A673 (cell line): ENCODE results near the gene CSTF1.

Source experiments
- EZH2 ChIP-seq: fragments of 200-600 bp; sonication (generic); IDR thresholded peaks from 2 replicates; pipeline ENCODE4 v1.6.1; 2017; ENCODE audit warnings: borderline replicate concordance, low read depth, mild to moderate bottlenecking, mixed read lengths, antibody characterized with exemption, low read length; ENCODE audit not compliant: poor library complexity, severe bottlenecking
- TF ChIP-seq, protein P1 (sequence below): fragments of 300-800, 200-600 bp; sonication (generic); conservative IDR thresholded peaks from 2 replicates; pipeline ENCODE4 v1.5.1; 2017; ENCODE audit warnings: low read depth, mild to moderate bottlenecking, antibody characterized with exemption, low read length, moderate library complexity, mixed read lengths

DNA sequence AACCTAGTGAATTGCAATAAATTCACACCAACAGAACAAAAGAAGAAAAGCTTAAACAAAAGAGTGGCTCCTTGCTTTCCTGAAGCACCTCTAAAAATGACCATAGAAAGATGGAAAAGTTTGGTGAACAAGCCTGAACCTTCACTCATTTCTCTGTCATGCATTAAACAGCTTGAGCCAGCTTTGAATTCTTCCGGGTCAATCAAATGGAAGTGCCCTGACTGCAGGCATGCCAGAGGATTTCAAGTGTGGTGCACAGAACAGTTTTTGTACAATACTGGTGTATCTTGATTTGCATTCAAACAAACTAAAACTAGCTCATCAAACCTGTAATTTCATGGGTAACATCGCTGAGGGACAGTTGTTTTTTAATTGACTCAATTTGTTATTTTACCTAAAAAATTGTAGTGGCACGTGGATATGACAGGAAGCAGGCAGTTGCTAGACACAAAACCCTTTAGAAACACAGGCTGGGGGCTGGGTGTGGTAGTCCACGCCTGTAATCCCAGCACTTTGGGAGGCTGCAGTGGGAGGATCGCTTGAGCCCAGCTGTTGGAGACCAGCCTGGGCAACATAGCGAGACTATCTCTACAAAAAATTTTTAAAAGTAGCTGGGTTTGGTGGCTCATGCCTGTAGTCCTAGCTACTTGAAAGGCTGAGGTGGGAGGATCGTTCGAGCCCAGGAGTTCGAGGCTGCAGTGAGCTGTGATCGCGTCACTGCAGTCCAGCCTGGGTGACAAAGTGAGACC is 28.7 kb downstream of the CSTF1 start:
- TF ChIP-seq, protein P1, sequence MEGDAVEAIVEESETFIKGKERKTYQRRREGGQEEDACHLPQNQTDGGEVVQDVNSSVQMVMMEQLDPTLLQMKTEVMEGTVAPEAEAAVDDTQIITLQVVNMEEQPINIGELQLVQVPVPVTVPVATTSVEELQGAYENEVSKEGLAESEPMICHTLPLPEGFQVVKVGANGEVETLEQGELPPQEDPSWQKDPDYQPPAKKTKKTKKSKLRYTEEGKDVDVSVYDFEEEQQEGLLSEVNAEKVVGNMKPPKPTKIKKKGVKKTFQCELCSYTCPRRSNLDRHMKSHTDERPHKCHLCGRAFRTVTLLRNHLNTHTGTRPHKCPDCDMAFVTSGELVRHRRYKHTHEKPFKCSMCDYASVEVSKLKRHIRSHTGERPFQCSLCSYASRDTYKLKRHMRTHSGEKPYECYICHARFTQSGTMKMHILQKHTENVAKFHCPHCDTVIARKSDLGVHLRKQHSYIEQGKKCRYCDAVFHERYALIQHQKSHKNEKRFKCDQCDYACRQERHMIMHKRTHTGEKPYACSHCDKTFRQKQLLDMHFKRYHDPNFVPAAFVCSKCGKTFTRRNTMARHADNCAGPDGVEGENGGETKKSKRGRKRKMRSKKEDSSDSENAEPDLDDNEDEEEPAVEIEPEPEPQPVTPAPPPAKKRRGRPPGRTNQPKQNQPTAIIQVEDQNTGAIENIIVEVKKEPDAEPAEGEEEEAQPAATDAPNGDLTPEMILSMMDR, result no peak
- no peak for TF ChIP-seq EZH2
